Measurements from ENCODE around the gene CDKN3.
"Not testable (repeated sequence)": the region's sequence is repeated elsewhere in the genome, so short reads cannot be mapped to it uniquely, and the experiment has no call there.

Gene CDKN3

GRCh38 chr14:54457609-54457996 is 60.8 kb downstream of the CDKN3 start:
- Histone ChIP-seq H2AFZ (no peak overlapping the region), H3K9ac (no peak overlapping the region), H3K9me3 (ENCODE audit: control insufficient read depth, low read length) (no peaks in the 10 kb centered on the region), H3K4me3 (ENCODE audit: low read depth, low read length) (no peak overlapping the region), H3K36me3 (ENCODE audit: control insufficient read depth, insufficient read depth, low read length) (no peaks in the 10 kb centered on the region), H3K4me1 (no peaks in the 10 kb centered on the region), H3K27ac (no peak overlapping the region), H3K27me3 (ENCODE audit: control insufficient read depth, insufficient read depth, low read length) (no peaks in the 10 kb centered on the region), H3K79me2 (no peaks in the 10 kb centered on the region), H3K4me2 (ENCODE audit: low read length) (no peak overlapping the region)
- TF ChIP-seq CTCF (IDR thresholded peaks at IDR 0.05), result no peak

- H3K9me3 ChIP-seq (ENCODE audit: control insufficient read depth, low read length); H3K36me3 ChIP-seq (ENCODE audit: control insufficient read depth, insufficient read depth, low read length); H3K79me2 ChIP-seq; H3K4me2 ChIP-seq (ENCODE audit: low read length); H3K4me3 ChIP-seq (ENCODE audit: low read depth, low read length); H3K4me1 ChIP-seq; H3K9ac ChIP-seq; H3K27me3 ChIP-seq (ENCODE audit: control insufficient read depth, insufficient read depth, low read length); H3K27ac ChIP-seq; H2AFZ ChIP-seq: not testable (repeated sequence)
These were observed 61.7 kb downstream of the CDKN3 start for GRCh38 chr14:54458536-54458935.

GRCh38 chr14:54459106-54459505 is 62.3 kb downstream of the CDKN3 start:
- no peak overlapping the region for H3K9ac ChIP-seq
- H3K36me3 ChIP-seq (ENCODE audit: control insufficient read depth, insufficient read depth, low read length), result no peaks in the 10 kb centered on the region
- no peak overlapping the region for H2AFZ ChIP-seq

GRCh38 chr14:54462048-54462447 is 65.2 kb downstream of the CDKN3 start:
- no peak overlapping the region for H3K4me2 ChIP-seq (ENCODE audit: low read length)

More at GRCh38 chr14:54459106-54459505, 62.3 kb downstream of the CDKN3 start:
- Histone ChIP-seq H3K27ac (no peak overlapping the region), H3K4me3 (ENCODE audit: low read depth, low read length) (no peak overlapping the region), H3K79me2 (no peaks in the 10 kb centered on the region), H3K4me2 (ENCODE audit: low read length) (no peak overlapping the region), H3K4me1 (no peaks in the 10 kb centered on the region), H3K9me3 (ENCODE audit: control insufficient read depth, low read length) (no peaks in the 10 kb centered on the region), H3K27me3 (ENCODE audit: control insufficient read depth, insufficient read depth, low read length) (no peaks in the 10 kb centered on the region)
- no peak for TF ChIP-seq CTCF (IDR thresholded peaks at IDR 0.05)

GRCh38 chr14:54465654-54466053 is 68.8 kb downstream of the CDKN3 start:
- no peak overlapping the region for H3K4me2 ChIP-seq (ENCODE audit: low read length)
- H3K9ac ChIP-seq, result no peak overlapping the region
- H3K4me1 ChIP-seq, result no peaks in the 10 kb centered on the region
- peak overlapping the region; percentile 19 for H2AFZ ChIP-seq
- no peaks in the 10 kb centered on the region for H3K9me3 ChIP-seq (ENCODE audit: control insufficient read depth, low read length)
- H3K27ac ChIP-seq, result no peak overlapping the region
- H3K36me3 ChIP-seq (ENCODE audit: control insufficient read depth, insufficient read depth, low read length), result no peaks in the 10 kb centered on the region
- H3K79me2 ChIP-seq, result no peaks in the 10 kb centered on the region
- no peak for TF ChIP-seq CTCF (IDR thresholded peaks at IDR 0.05)
- no peak overlapping the region for H3K4me3 ChIP-seq (ENCODE audit: low read depth, low read length)
- H3K27me3 ChIP-seq (ENCODE audit: control insufficient read depth, insufficient read depth, low read length), result no peaks in the 10 kb centered on the region

More at GRCh38 chr14:54462048-54462447, 65.2 kb downstream of the CDKN3 start:
- Histone ChIP-seq H3K4me1 (no peaks in the 10 kb centered on the region), H2AFZ (no peak overlapping the region), H3K4me3 (ENCODE audit: low read depth, low read length) (no peak overlapping the region), H3K9me3 (ENCODE audit: control insufficient read depth, low read length) (no peaks in the 10 kb centered on the region), H3K27me3 (ENCODE audit: control insufficient read depth, insufficient read depth, low read length) (no peaks in the 10 kb centered on the region), H3K36me3 (ENCODE audit: control insufficient read depth, insufficient read depth, low read length) (no peaks in the 10 kb centered on the region), H3K9ac (no peak overlapping the region), H3K27ac (no peak overlapping the region), H3K79me2 (no peaks in the 10 kb centered on the region)
- no peak for TF ChIP-seq CTCF (IDR thresholded peaks at IDR 0.05)

All from parathyroid adenoma (tissue), 2 donors.